Keratinocyte (primary cell): ENCODE results near the gene KLHL29. TPM values are rescaled to one million over a fixed set of nuclear protein-coding genes. Genes with fewer than 3 reads are reported as not detected.
A peak's percentile ranks its signal among the peaks of the same experiment; 100 is the strongest.

Source experiments
- DNase-seq: peaks from one replicate; pipeline ENCODE4 v3.0.0-alpha.2; 2011; ENCODE audit warnings: low read depth, missing footprints, low spot score
- FAIRE-seq: peaks from 2 replicates; lab custom pipeline; 2011; peaks lifted over from hg19 to GRCh38; lab: Jason Lieb, UNC
- H2AFZ ChIP-seq: 2 replicates; pipeline ENCODE4 v1.6.0; 2012; ENCODE audit warnings: low read length, control low read depth, inconsistent platforms; ENCODE audit not compliant: control insufficient read depth
- H3K27ac ChIP-seq: 2 replicates; pipeline ENCODE4 v1.5.1; 2011; ENCODE audit warnings: low read length; ENCODE audit not compliant: control insufficient read depth, insufficient read depth
- H3K27me3 ChIP-seq: 3 replicates; pipeline ENCODE4 v1.6.0; 2011; ENCODE audit warnings: low read length; ENCODE audit not compliant: control insufficient read depth, insufficient read depth; ENCODE audit errors: extremely low read depth
- H3K36me3 ChIP-seq, 2 experiments: 2 replicates in 1 of 2; 3 replicates in 1 of 2; pipeline ENCODE4 v1.5.1; 2011; ENCODE audit warnings: low read length in 2 of 2, mild to moderate bottlenecking in 1 of 2; ENCODE audit not compliant: control insufficient read depth in 2 of 2, insufficient read depth in 2 of 2; ENCODE audit errors: extremely low read depth in 1 of 2
- H3K4me1 ChIP-seq: 3 replicates; pipeline ENCODE4 v1.5.1; 2011; ENCODE audit warnings: low read length; ENCODE audit not compliant: control insufficient read depth, insufficient read depth; ENCODE audit errors: extremely low read depth
- H3K4me2 ChIP-seq: 3 replicates; pipeline ENCODE4 v1.6.0; 2011; ENCODE audit warnings: low read depth, low read length; ENCODE audit not compliant: control insufficient read depth, insufficient read depth; ENCODE audit errors: extremely low read depth
- H3K4me3 ChIP-seq, 3 experiments: fragments of 200-600 bp in 1 of 3; sonication (generic) in 1 of 3; 2 replicates in 2 of 3; 3 replicates in 1 of 3; pipeline ENCODE4 v1.5.1; 2011 to 2016; ENCODE audit warnings: low read length in 3 of 3, mild to moderate bottlenecking in 3 of 3, control low read depth in 2 of 3, inconsistent platforms in 1 of 3, low read depth in 1 of 3, mixed read lengths in 1 of 3, mixed run types in 1 of 3, moderate library complexity in 1 of 3; ENCODE audit not compliant: control insufficient read depth in 2 of 3, insufficient read depth in 2 of 3; ENCODE audit errors: extremely low read depth in 1 of 3
- H3K79me2 ChIP-seq: 2 replicates; pipeline ENCODE4 v1.6.0; 2012; ENCODE audit warnings: low read length; ENCODE audit not compliant: control insufficient read depth, insufficient read depth
- H3K9ac ChIP-seq: 3 replicates; pipeline ENCODE4 v1.6.0; 2011; ENCODE audit warnings: low read length; ENCODE audit not compliant: control insufficient read depth, insufficient read depth; ENCODE audit errors: extremely low read depth
- H3K9me1 ChIP-seq: 3 replicates; pipeline ENCODE4 v1.6.0; 2011; ENCODE audit warnings: low read length; ENCODE audit not compliant: control insufficient read depth, insufficient read depth; ENCODE audit errors: extremely low read depth
- H3K9me3 ChIP-seq: 2 replicates; pipeline ENCODE4 v1.5.1; 2012; ENCODE audit warnings: low read depth, low read length; ENCODE audit not compliant: control insufficient read depth
- H4K20me1 ChIP-seq: 3 replicates; pipeline ENCODE4 v1.6.0; 2011; ENCODE audit warnings: low read length; ENCODE audit not compliant: control insufficient read depth, insufficient read depth; ENCODE audit errors: extremely low read depth
- EZH2 ChIP-seq: IDR thresholded peaks from one replicate; pipeline ENCODE4 v1.6.1; 2012; ENCODE audit warnings: inconsistent platforms, mild to moderate bottlenecking, low read length, moderate library complexity
- dilution Hi-C: fragments of 300-500 bp; cut with MboI; formaldehyde crosslinking; loops from one replicate; pipeline ENCODE4 v1.7.0; 2020; ENCODE audit warnings: low sequenced_read_pairs; ENCODE audit not compliant: extremely low pct_ligation_motif_present
- polyA plus RNA-seq, 5 experiments: library from polyadenylated mRNA; depleted of rRNA in 3 of 5; stranded (reverse) in 3 of 5; stranded (forward) in 1 of 5; unstranded in 1 of 5; fragments of >200 nt; gene quantifications; 1 replicate in 1 of 5; 2 replicates in 3 of 5; 3 replicates in 1 of 5; pipeline versions ENCODE4 v1.2.1 to v1.2.3, GENCODE V29; 2011 to 2012; ENCODE audit warnings: missing spikeins in 2 of 5, low read depth in 1 of 5, low replicate concordance in 1 of 5
- TF ChIP-seq, protein P1 (sequence below), 3 experiments: IDR thresholded peaks in 1 of 3; conservative IDR thresholded peaks in 1 of 3; optimal IDR thresholded peaks in 1 of 3; 2 replicates in 2 of 3; 3 replicates in 1 of 3; pipeline versions ENCODE3 to v1.5.1; 2011; ENCODE audit warnings: low read length in 3 of 3, mild to moderate bottlenecking in 3 of 3, moderate library complexity in 2 of 3, control low read depth in 1 of 3, inconsistent platforms in 1 of 3; ENCODE audit not compliant: insufficient read depth in 2 of 3; ENCODE audit errors: extremely low read depth in 1 of 3

KLHL29 gene
- polyA plus RNA-seq, 1 donor (not counting 4 experiments of a cell fraction or from before 2014, with no cell fraction given): 4.7 TPM

- Histone ChIP-seq H4K20me1 (no peaks in the 10 kb centered on the region), H3K27ac (peak overlapping the region; percentile 90), H3K9ac (peak overlapping the region; percentile 77), H3K36me3 (no peaks in the 10 kb centered on the region), H2AFZ (peak overlapping the region; percentile 87), H3K4me1 (peaks cover 45% of the 10 kb centered on the region), H3K27me3 (no peaks in the 10 kb centered on the region), H3K9me3 (no peaks in the 10 kb centered on the region), H3K4me3 (peak overlapping the region in 2 of 3 experiments; percentile 54 to 71), H3K79me2 (peaks cover 2% of the 10 kb centered on the region), H3K9me1 (no peaks in the 10 kb centered on the region), H3K4me2 (peak overlapping the region; percentile 96)
- dilution Hi-C loops: no loop called here
- TF ChIP-seq, protein P1, sequence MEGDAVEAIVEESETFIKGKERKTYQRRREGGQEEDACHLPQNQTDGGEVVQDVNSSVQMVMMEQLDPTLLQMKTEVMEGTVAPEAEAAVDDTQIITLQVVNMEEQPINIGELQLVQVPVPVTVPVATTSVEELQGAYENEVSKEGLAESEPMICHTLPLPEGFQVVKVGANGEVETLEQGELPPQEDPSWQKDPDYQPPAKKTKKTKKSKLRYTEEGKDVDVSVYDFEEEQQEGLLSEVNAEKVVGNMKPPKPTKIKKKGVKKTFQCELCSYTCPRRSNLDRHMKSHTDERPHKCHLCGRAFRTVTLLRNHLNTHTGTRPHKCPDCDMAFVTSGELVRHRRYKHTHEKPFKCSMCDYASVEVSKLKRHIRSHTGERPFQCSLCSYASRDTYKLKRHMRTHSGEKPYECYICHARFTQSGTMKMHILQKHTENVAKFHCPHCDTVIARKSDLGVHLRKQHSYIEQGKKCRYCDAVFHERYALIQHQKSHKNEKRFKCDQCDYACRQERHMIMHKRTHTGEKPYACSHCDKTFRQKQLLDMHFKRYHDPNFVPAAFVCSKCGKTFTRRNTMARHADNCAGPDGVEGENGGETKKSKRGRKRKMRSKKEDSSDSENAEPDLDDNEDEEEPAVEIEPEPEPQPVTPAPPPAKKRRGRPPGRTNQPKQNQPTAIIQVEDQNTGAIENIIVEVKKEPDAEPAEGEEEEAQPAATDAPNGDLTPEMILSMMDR (optimal IDR thresholded peaks at IDR 0.05 in 1 of 3, IDR thresholded peaks at IDR 0.05 in 1 of 3, conservative IDR thresholded peaks at IDR 0.05 in 1 of 3; ENCODE audit: extremely low read depth in 1 of 3, insufficient read depth in 2 of 3, low read length in 3 of 3): no peak
- TF ChIP-seq EZH2: no peak
- no peak for FAIRE-seq
- DNase-seq: no peak
These were observed 4.4 kb upstream of the KLHL29 start for GRCh38 chr2:23380562-23381065.

DNA sequence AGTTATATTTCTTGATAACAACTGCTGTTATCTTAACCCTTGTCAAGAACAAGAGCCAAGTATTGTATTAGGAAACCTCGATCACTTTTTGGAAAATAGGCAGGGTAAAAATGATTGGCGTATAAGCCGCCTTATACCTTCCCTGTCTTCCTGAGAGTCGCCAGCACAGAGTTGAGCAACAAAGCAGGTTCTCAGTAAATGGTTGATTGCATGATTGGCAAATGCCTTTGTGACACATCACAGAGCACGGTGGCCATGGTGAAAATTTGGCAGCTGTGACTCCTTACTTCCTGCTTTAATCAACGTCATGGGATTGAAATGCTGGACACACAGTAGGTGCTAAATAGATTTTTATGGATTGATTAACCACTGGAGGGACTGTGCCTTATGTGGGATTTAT lies 3.9 kb upstream of the KLHL29 start:
- H3K9me1 ChIP-seq: no peaks in the 10 kb centered on the region
- no peaks in the 10 kb centered on the region for H3K27me3 ChIP-seq
- DNase-seq (peak; percentile 66), FAIRE-seq (peak; percentile 92)
- H3K9ac ChIP-seq: peak overlapping the region; percentile 77
- H2AFZ ChIP-seq: peak overlapping the region; percentile 87
- peaks cover 45% of the 10 kb centered on the region for H3K4me1 ChIP-seq
- H4K20me1 ChIP-seq: no peaks in the 10 kb centered on the region
- peaks cover 5% of the 10 kb centered on the region for H3K79me2 ChIP-seq
- H3K9me3 ChIP-seq: no peaks in the 10 kb centered on the region
- H3K36me3 ChIP-seq: no peaks in the 10 kb centered on the region
- dilution Hi-C loops: no loop called here
- peak overlapping the region; percentile 96 for H3K4me2 ChIP-seq
- H3K4me3 ChIP-seq: peak overlapping the region in 2 of 3 experiments; percentile 54 to 71
- TF ChIP-seq EZH2: no peak
- TF ChIP-seq, protein P1 (optimal IDR thresholded peaks at IDR 0.05 in 1 of 3, IDR thresholded peaks at IDR 0.05 in 1 of 3, conservative IDR thresholded peaks at IDR 0.05 in 1 of 3; ENCODE audit: extremely low read depth in 1 of 3, insufficient read depth in 2 of 3, low read length in 3 of 3): no peak
- peak overlapping the region; percentile 90 for H3K27ac ChIP-seq
